HEK293T (cell line): ENCODE results near the gene RAB11FIP4.
"Not testable (repeated sequence)": the region's sequence is repeated elsewhere in the genome, so short reads cannot be mapped to it uniquely, and the experiment has no call there.

Source experiments
- CTCF ChIA-PET: fragments of 350-600 bp; formaldehyde crosslinking; extraction: SDS; loops from one replicate; lab custom pipeline; 2021; ENCODE audit warnings: antibody characterized with exemption, inconsistent platforms; lab: Yijun Ruan, JAX
- POLR2A ChIA-PET: fragments of 350-600 bp; formaldehyde crosslinking; extraction: SDS; loops from one replicate; lab custom pipeline; 2020; ENCODE audit warnings: antibody characterized with exemption, inconsistent platforms; lab: Yijun Ruan, JAX
- DNase-seq: peaks from one replicate; pipeline ENCODE4 v3.0.0; 2012; ENCODE audit warnings: mixed read lengths; ENCODE audit errors: extremely low spot score
- ARNT ChIP-seq: fragments of 450-650 bp; IDR thresholded peaks from 2 replicates; pipeline ENCODE4 v1.6.1; 2017; ENCODE audit warnings: mild to moderate bottlenecking
- BHLHE40 ChIP-seq: fragments of 450-650 bp; IDR thresholded peaks from 2 replicates; pipeline ENCODE4 v1.6.1; 2016; ENCODE audit warnings: mild to moderate bottlenecking, moderate library complexity, borderline replicate concordance
- CTBP1 ChIP-seq: fragments of 450-650 bp; IDR thresholded peaks from 2 replicates; pipeline ENCODE4 v1.6.1; 2016; ENCODE audit warnings: borderline replicate concordance
- ELF4 ChIP-seq: fragments of 450-650 bp; IDR thresholded peaks from 2 replicates; pipeline ENCODE4 v1.6.1; 2017; ENCODE audit warnings: antibody characterized with exemption
- FOXA1 ChIP-seq: fragments of 450-650 bp; IDR thresholded peaks from 2 replicates; pipeline ENCODE4 v1.6.1; 2016; ENCODE audit warnings: mild to moderate bottlenecking
- FOXK2 ChIP-seq: fragments of 450-650 bp; IDR thresholded peaks from 2 replicates; pipeline ENCODE4 v1.6.1; 2016; ENCODE audit warnings: mild to moderate bottlenecking
- FOXM1 ChIP-seq: fragments of 450-650 bp; IDR thresholded peaks from 2 replicates; pipeline ENCODE4 v1.6.1; 2017; ENCODE audit warnings: mild to moderate bottlenecking, borderline replicate concordance
- HDGF ChIP-seq: fragments of 450-650 bp; IDR thresholded peaks from 2 replicates; pipeline ENCODE4 v1.6.1; 2017; ENCODE audit warnings: antibody characterized with exemption, borderline replicate concordance
- L3MBTL2 ChIP-seq: fragments of 450-650 bp; conservative IDR thresholded peaks from 2 replicates; pipeline ENCODE4 v1.6.1; 2016; ENCODE audit warnings: mild to moderate bottlenecking
- LEF1 ChIP-seq: fragments of 450-650 bp; IDR thresholded peaks from 2 replicates; pipeline ENCODE4 v1.6.1; 2017; ENCODE audit warnings: mild to moderate bottlenecking, borderline replicate concordance
- NFRKB ChIP-seq: fragments of 450-650 bp; IDR thresholded peaks from 2 replicates; pipeline ENCODE4 v1.6.1; 2016; ENCODE audit warnings: mild to moderate bottlenecking, moderate library complexity
- SP1 ChIP-seq: fragments of 450-650 bp; IDR thresholded peaks from 2 replicates; pipeline ENCODE4 v1.6.1; 2017
- SUZ12 ChIP-seq: fragments of 450-650 bp; IDR thresholded peaks from 2 replicates; pipeline ENCODE4 v1.6.1; 2016; ENCODE audit warnings: mild to moderate bottlenecking
- TARDBP ChIP-seq: fragments of 450-650 bp; IDR thresholded peaks from 2 replicates; pipeline ENCODE4 v1.6.1; 2016
- ZNF384 ChIP-seq: fragments of 450-650 bp; IDR thresholded peaks from 2 replicates; pipeline ENCODE4 v1.6.1; 2016
- TF ChIP-seq, protein P1 (sequence below): fragments of 450-650 bp; IDR thresholded peaks from 2 replicates; pipeline ENCODE4 v1.6.1; 2016

RAB11FIP4 gene

DNA sequence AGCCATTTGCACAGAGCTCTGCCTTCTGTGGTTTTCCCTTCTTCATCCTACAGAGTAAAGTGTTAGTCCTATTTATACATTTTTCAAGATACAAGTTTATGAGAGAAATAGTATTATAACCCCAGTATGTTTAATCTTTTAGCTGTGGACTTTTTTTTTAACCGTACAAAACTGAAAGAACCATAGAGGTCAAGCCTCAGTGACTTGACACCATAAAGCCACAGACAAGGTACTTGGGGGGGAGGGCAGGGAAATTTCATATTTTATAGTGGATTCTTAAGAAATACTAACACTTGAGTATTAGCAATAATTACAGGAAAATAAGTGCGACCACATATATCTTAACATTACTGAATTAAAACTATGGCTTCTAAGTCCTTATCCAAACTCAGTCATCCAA lies 17.0 kb upstream of the RAB11FIP4 start:
- CTCF ChIA-PET: interaction anchor here (1.5 kb wide), 1 partner anchor 14 kb away, joined by 4 read pairs; no protein-coding TSS in a partner anchor
- TF ChIP-seq L3MBTL2 (no peak), FOXK2 (no peak), BHLHE40 (no peak), ARNT (no peak), FOXA1 (no peak), CTBP1 (no peak), SP1 (no peak), LEF1 (no peak), HDGF (no peak), NFRKB (no peak), SUZ12 (no peak), FOXM1 (no peak), ELF4 (no peak)
- no peak for DNase-seq
- POLR2A ChIA-PET: no interaction called here

DNA sequence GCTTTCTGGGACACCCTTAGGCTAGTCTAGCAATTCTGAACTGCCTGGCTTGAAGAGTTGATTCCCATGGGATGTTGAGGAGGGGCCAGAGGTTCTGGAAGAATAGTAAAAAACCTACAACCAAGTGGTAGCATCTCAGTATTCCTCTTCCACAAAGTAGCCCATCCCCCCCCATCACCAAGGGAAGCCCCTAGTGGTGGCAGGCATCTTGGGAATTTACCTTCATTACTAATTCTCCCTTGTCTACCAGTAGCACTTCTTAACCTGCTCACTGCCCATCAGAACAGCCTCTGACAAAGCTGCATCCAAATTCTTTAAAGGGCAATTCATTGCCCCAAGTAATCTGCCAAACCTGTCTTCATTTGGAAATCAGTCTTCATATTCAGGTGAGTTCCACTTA lies 12.8 kb upstream of the RAB11FIP4 start:
- ChIA-PET CTCF (interaction anchor here (4.2 kb wide), 1 partner anchor 10 kb away, joined by 20 read pairs; no protein-coding TSS in a partner anchor), POLR2A (no interaction called here)
- no peak for DNase-seq
- TF ChIP-seq L3MBTL2: no peak
- no peak for TF ChIP-seq LEF1
- no peak for TF ChIP-seq ZNF384
- TF ChIP-seq BHLHE40: no peak
- no peak for TF ChIP-seq ELF4
- no peak for TF ChIP-seq NFRKB
- no peak for TF ChIP-seq SUZ12
- no peak for TF ChIP-seq TARDBP
- no peak for TF ChIP-seq CTBP1
- no peak for TF ChIP-seq SP1
- TF ChIP-seq ARNT: no peak
- no peak for TF ChIP-seq FOXM1
- TF ChIP-seq, protein P1, sequence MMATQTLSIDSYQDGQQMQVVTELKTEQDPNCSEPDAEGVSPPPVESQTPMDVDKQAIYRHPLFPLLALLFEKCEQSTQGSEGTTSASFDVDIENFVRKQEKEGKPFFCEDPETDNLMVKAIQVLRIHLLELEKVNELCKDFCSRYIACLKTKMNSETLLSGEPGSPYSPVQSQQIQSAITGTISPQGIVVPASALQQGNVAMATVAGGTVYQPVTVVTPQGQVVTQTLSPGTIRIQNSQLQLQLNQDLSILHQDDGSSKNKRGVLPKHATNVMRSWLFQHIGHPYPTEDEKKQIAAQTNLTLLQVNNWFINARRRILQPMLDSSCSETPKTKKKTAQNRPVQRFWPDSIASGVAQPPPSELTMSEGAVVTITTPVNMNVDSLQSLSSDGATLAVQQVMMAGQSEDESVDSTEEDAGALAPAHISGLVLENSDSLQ: no peak
- TF ChIP-seq FOXK2: no peak

DNA sequence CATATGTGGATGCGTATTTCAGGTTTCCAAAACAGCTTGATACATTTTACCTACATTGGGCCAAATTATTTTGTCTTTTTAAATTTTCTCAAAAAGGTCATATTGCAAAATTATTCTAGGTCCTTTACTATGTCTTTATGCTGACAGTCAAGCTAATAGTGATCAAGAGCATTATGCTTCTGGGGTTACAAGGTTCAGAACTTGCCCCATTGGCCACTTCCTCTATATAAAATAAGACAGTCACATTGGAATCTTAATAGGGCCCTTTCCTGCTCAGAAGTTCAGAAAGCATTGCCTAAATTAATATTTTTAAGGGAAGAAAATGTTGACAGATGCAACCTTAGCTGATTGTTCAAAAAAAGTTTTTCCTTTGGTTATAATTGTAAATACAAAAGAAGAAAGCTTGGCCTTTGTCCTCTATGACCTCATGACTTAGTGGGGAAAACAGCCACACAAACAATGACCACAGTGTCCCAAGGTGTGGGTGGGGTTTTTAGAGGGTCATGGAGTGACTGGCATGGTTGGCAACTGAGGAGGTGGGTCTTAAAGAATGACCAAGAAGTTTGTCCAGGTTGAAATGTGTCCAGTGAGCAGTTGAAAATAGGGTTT lies 11.8 kb upstream of the RAB11FIP4 start:
- ChIA-PET CTCF (interaction anchor here (0.6 to 4.2 kb wide), 2 partner anchors 9 to 33 kb away, joined by 5 to 20 read pairs; no protein-coding TSS in a partner anchor), POLR2A (no interaction called here)
- DNase-seq: no peak
- no peak for TF ChIP-seq SP1

DNA sequence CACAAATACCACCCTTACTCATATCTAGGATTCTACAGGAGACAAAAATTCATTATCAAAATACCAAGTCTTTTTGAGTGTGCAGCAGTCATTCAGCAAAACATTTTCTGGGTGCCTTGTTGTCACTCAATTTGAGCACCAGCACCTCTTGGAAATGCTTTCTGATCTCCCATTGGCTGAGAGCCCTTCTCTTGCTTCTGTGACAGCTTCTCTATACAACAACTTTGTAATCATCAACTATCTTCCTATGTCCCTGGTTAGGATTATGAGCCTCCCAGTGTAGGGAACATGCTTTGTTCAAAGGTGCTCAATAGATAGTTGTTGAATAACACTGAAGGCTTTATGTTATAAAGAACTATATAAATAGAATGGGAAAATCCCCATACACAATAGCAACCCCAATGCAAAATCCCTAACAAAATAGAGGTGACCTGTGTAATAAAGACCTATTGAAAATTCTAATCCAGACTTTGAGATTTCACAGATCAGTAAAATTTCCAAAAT lies 10.3 kb upstream of the RAB11FIP4 start:
- DNase-seq: no peak
- no peak for TF ChIP-seq SUZ12
- TF ChIP-seq SP1: no peak
- TF ChIP-seq ELF4: no peak
- no peak for TF ChIP-seq FOXK2
- TF ChIP-seq NFRKB: no peak
- TF ChIP-seq LEF1: no peak
- no peak for TF ChIP-seq ARNT
- TF ChIP-seq L3MBTL2: no peak
- TF ChIP-seq HDGF: no peak
- no peak for TF ChIP-seq CTBP1
- TF ChIP-seq ZNF384: no peak
- no peak for TF ChIP-seq TARDBP
- TF ChIP-seq FOXA1: no peak
- no peak for TF ChIP-seq FOXM1
- no peak for TF ChIP-seq BHLHE40
- ChIA-PET POLR2A (no interaction called here), CTCF (no interaction called here)

DNA sequence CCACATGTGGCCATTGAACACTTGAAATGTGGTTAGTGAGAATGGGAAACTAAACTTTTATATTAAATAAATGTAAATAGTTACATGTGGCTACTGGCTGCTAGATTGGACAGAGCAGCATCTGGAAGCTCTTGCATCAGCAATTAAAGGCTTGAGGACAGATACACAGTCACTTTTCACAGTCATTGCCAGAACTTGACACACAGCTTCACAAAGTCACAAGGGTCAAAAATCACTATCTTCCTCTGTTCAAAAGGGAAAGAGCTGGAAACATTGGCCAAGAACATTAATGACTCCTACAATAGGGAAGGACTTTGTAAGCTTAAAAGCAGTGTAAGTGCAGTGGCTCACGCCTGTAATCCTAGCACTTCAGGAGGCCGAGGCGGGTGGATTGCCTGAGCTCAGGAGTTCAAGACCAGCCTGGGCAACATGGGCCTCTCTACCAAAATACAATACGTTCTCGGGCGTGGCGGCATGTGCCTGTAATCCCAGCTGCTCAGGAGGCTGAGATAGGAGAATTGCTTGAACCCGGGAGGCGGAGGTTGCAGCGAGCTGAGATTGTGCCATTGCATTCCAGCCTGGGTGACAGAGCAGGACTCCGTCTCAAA lies 8.7 kb upstream of the RAB11FIP4 start:
- POLR2A ChIA-PET, DNase-seq: not testable (repeated sequence)
- CTCF ChIA-PET: interaction anchor here (0.7 kb wide), 1 partner anchor 9 kb away, joined by 3 read pairs; no protein-coding TSS in a partner anchor

DNA sequence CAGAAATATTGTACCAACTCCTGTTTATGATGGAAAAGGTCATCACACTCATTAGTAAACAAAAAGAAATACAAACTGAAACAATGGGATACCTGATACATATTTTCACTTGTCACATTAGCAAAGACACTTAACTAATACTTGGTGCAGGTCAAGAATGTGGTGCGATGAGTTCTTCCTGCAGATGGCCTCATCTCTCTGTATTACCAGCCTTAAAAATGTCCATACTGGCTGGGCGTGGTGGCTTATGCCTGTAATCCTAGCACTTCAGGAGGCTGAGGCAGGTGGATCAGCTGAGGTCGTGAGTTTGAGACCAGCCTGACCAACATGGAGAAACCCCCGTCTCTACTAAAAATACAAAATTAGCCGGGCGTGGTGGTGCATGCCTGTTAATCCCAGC lies 8.0 kb upstream of the RAB11FIP4 start:
- DNase-seq, POLR2A ChIA-PET: not testable (repeated sequence)
- CTCF ChIA-PET: interaction anchor here (1.1 kb wide), 1 partner anchor 142 kb away, joined by 4 read pairs; no protein-coding TSS in a partner anchor

DNA sequence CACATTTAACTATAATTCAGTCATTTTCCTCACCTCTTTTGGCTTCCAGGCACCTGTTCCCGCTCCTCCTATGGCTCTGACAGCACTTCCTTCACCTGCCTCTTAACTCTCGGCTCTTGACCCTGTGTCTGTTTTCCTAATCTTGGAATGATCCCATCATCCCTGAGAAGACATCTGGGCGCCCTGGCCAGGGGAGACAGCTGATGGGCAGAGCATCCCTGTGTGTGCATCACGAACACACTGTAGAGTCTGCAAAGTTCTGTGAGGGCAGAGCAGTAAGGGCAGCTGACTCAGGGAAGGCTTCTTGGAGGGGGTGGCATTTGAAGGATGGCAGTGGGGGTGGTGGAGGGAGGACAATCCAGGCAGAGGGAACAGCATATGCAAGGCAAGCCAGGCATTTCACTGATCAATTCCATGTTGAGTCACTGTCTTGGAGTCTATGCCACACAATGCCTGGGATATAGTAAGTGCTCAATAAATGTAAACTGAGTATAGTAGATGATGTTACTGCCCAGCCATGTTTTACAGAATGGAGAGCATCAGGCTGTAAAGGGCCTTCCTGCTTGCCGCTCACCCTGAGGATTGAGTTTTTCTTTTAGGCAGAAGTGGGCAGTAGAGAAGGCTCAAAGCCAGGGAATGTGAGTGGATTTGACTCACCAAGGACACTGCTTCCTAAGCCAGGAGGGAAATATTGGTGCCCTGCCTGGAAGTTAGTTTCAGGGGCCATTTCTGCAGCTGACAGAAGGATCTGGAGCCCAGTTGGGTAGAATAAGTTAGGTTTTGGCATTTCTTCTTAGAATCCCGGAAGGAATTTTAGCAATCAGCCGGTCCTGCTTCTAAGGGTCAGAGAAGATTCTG lies 5.8 kb upstream of the RAB11FIP4 start:
- ChIA-PET CTCF (no interaction called here), POLR2A (no interaction called here)
- DNase-seq: no peak
- TF ChIP-seq BHLHE40 (no peak), SP1 (no peak), FOXK2 (no peak), NFRKB (no peak), HDGF (no peak), FOXA1 (no peak), FOXM1 (no peak), ARNT (no peak), LEF1 (no peak), L3MBTL2 (no peak), ZNF384 (no peak), CTBP1 (no peak), ELF4 (no peak), TARDBP (no peak), SUZ12 (no peak)
- TF ChIP-seq, protein P1: no peak
